IMR-90 (cell line): ENCODE measurements around the gene ITGAX. TPM values are rescaled to one million over a fixed set of nuclear protein-coding genes. Genes with fewer than 3 reads are reported as not detected.
"Not testable (repeated sequence)": the region's sequence is repeated elsewhere in the genome, so short reads cannot be mapped to it uniquely, and the experiment has no call there.

Experiments used
- ATAC-seq: fragments of 200-7000 bp; cut with Tn5 transposase; 2 replicates; pipeline ENCODE4 v1.9.1; 2020; ENCODE audit warnings: low read depth, mild to moderate bottlenecking, moderate library complexity
- BruUV-seq: library from RNA; stranded (reverse); fragments of 400-500 nt; replicated peaks from 2 replicates; lab custom pipeline; 2021; lab: Mats Ljungman, UMichigan
- CTCF ChIA-PET: fragments of 300-600 bp; formaldehyde crosslinking; extraction: SDS; loops from one replicate; lab custom pipeline; 2021; ENCODE audit warnings: antibody characterized with exemption; lab: Yijun Ruan, JAX
- POLR2A ChIA-PET: fragments of 300-600 bp; sonication (Branson Sonifier 250); formaldehyde crosslinking; loops from one replicate; lab custom pipeline; 2022; ENCODE audit warnings: antibody characterized with exemption; ENCODE audit not compliant: unreplicated experiment; lab: Charles Lee
- DNase-seq: peaks from one replicate; pipeline ENCODE4 v3.0.0; 2013
- H2AFZ ChIP-seq: replicated peaks from 2 replicates; pipeline ENCODE3; 2013; ENCODE audit warnings: low read length, mild to moderate bottlenecking; ENCODE audit not compliant: poor library complexity
- H2AK5ac ChIP-seq: 2 replicates; pipeline ENCODE4 v1.6.1; 2013; ENCODE audit warnings: low read depth, low read length, inconsistent platforms
- H2AK9ac ChIP-seq: replicated peaks from 2 replicates; pipeline ENCODE3; 2013; ENCODE audit warnings: mild to moderate bottlenecking, low read depth, low read length, moderate library complexity; ENCODE audit not compliant: poor library complexity
- H2BK120ac ChIP-seq: 2 replicates; pipeline ENCODE4 v1.6.1; 2013; ENCODE audit warnings: low read depth, low read length, inconsistent platforms
- H2BK15ac ChIP-seq: 3 replicates; pipeline ENCODE4 v1.6.1; 2013; ENCODE audit warnings: low read depth, low read length, inconsistent platforms
- H2BK20ac ChIP-seq: 2 replicates; pipeline ENCODE4 v1.6.1; 2013; ENCODE audit warnings: low read depth, mild to moderate bottlenecking, inconsistent platforms, low read length, moderate library complexity
- H2BK5ac ChIP-seq: 2 replicates; pipeline ENCODE4 v1.6.1; 2013; ENCODE audit warnings: mild to moderate bottlenecking, low read depth, low read length, inconsistent platforms; ENCODE audit not compliant: poor library complexity, severe bottlenecking
- H3K14ac ChIP-seq: replicated peaks from 2 replicates; pipeline ENCODE4 v1.6.1; 2013; ENCODE audit warnings: low read depth, low read length, inconsistent platforms
- H3K18ac ChIP-seq: 2 replicates; pipeline ENCODE4 v1.6.1; 2013; ENCODE audit warnings: low read depth, low read length, control low read depth
- H3K23ac ChIP-seq: 2 replicates; pipeline ENCODE4 v1.6.1; 2013; ENCODE audit warnings: low read depth, low read length, inconsistent platforms
- H3K27ac ChIP-seq: 2 replicates; pipeline ENCODE4 v1.5.1; 2013; ENCODE audit warnings: mild to moderate bottlenecking, control low read depth, low read length; ENCODE audit not compliant: insufficient read depth
- H3K27me3 ChIP-seq: 2 replicates; pipeline ENCODE4 v1.6.1; 2013; ENCODE audit warnings: low read length; ENCODE audit not compliant: control insufficient read depth, insufficient read depth
- H3K36me3 ChIP-seq: 2 replicates; pipeline ENCODE4 v1.6.1; 2013; ENCODE audit warnings: low read length, mixed read lengths; ENCODE audit not compliant: control insufficient read depth, insufficient read depth
- H3K4ac ChIP-seq: 2 replicates; pipeline ENCODE4 v1.6.1; 2013; ENCODE audit warnings: low read depth, low read length, inconsistent platforms
- H3K4me1 ChIP-seq: 2 replicates; pipeline ENCODE4 v1.6.1; 2013; ENCODE audit warnings: low read length, mixed read lengths; ENCODE audit not compliant: control insufficient read depth, insufficient read depth
- H3K4me2 ChIP-seq: 2 replicates; pipeline ENCODE4 v1.6.1; 2013; ENCODE audit warnings: low read depth, mild to moderate bottlenecking, control low read depth, low read length, moderate library complexity
- H3K4me3 ChIP-seq: 2 replicates; pipeline ENCODE4 v1.5.1; 2013; ENCODE audit warnings: low read depth, mild to moderate bottlenecking, control low read depth, low read length, moderate library complexity; ENCODE audit not compliant: insufficient read depth
- H3K56ac ChIP-seq: 2 replicates; pipeline ENCODE4 v1.6.1; 2013; ENCODE audit warnings: low read length, inconsistent platforms; ENCODE audit not compliant: insufficient read depth; ENCODE audit errors: extremely low read depth
- H3K79me1 ChIP-seq, 2 experiments: 2 replicates each; pipeline ENCODE4 v1.6.1; 2013; ENCODE audit warnings: low read length in 2 of 2, inconsistent platforms in 1 of 2, low read depth in 1 of 2
- H3K9ac ChIP-seq: 2 replicates; pipeline ENCODE4 v1.6.1; 2013; ENCODE audit warnings: low read depth, low read length, control low read depth
- H3K9me1 ChIP-seq: 2 replicates; pipeline ENCODE4 v1.6.1; 2013; ENCODE audit warnings: low read length, inconsistent platforms; ENCODE audit not compliant: insufficient read depth
- H3K9me3 ChIP-seq: 2 replicates; pipeline ENCODE4 v1.6.1; 2013; ENCODE audit warnings: low read length; ENCODE audit not compliant: control insufficient read depth, insufficient read depth
- H4K20me1 ChIP-seq: 2 replicates; pipeline ENCODE4 v1.6.1; 2013; ENCODE audit warnings: low read length, inconsistent platforms; ENCODE audit not compliant: insufficient read depth
- H4K5ac ChIP-seq: 2 replicates; pipeline ENCODE4 v1.6.1; 2013; ENCODE audit warnings: mild to moderate bottlenecking, low read depth, low read length, control low read depth
- H4K8ac ChIP-seq, 2 experiments: 2 replicates each; pipeline ENCODE4 v1.6.1; 2013; ENCODE audit warnings: low read depth in 2 of 2, low read length in 2 of 2, control low read depth in 1 of 2, inconsistent platforms in 1 of 2
- H4K91ac ChIP-seq: 2 replicates; pipeline ENCODE4 v1.6.1; 2013; ENCODE audit warnings: low read depth, low read length, inconsistent platforms; ENCODE audit not compliant: insufficient read depth
- WGBS, 2 experiments: methylation state at CpG; one replicate each; pipeline versions ENCODE4 v1.1.5 to v1.1.7; 2013; ENCODE audit warnings: missing lambda C conversion rate in 2 of 2; ENCODE audit not compliant: insufficient read length in 1 of 2; ENCODE audit errors: extremely low coverage in 2 of 2; 5-methylcytosine and 5-hydroxymethylcytosine counted together
- dilution Hi-C: fragments of 300-500 bp; cut with HindIII; formaldehyde crosslinking; loops from one replicate; pipeline ENCODE4 v1.14.3; 2018; ENCODE audit warnings: low sequenced_read_pairs; ENCODE audit not compliant: unreplicated experiment
- in situ Hi-C: fragments of 300-500 bp; cut with MboI; formaldehyde crosslinking; loops from 3 replicates; pipeline ENCODE4 v1.14.3; 2019; ENCODE audit warnings: low sequenced_read_pairs, inconsistent platforms, mixed read lengths
- intact Hi-C: fragments of 100-400 bp; cut with micrococcal nuclease; formaldehyde crosslinking; loops from 2 replicates; pipeline ENCODE4 v1.10.0; 2022
- polyA plus RNA-seq, 3 experiments: library from polyadenylated mRNA; depleted of rRNA; stranded (reverse); fragments of >200 nt; gene quantifications; 2 replicates each; pipeline ENCODE4 v1.2.3, GENCODE V29; 2012; ENCODE audit warnings: low replicate concordance in 1 of 3
- total RNA-seq: library from RNA; depleted of rRNA; stranded (reverse); fragments of >200 nt; gene quantifications from 2 replicates; pipeline ENCODE4 v1.2.3, GENCODE V29; 2012

Gene ITGAX
- total and polyA plus RNA-seq, 2 of the 4 experiments (the other 2 are of a cell fraction): 0.09 to 0.18 TPM

DNA sequence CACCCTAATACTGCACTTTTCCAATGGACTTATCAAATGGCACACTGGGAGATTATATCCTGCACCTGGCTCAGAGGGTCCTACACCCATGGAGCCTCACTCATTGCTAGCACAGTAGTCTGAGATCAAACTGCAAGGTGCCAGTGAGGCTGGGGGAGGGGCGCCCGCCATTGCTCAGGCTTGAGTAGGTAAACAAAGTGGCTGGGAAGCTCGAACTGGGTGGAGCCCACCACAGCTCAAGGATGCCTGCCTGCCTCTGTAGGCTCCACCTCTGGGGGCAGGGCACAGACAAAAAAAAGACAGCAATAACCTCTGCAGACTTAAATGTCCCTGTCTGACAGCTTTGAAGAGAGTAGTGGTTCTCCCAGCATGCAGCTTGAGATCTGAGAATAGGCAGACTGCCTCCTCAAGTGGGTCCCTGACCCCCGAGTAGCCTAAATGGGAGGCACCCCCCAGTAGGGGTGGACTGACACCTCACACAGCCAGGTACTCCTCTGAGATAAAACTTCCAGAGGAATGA is 16.8 kb upstream of the ITGAX start:
- H2AK9ac ChIP-seq, H2BK120ac ChIP-seq, H3K56ac ChIP-seq, H3K9me1 ChIP-seq, H3K9me3 ChIP-seq, H3K27me3 ChIP-seq, H3K36me3 ChIP-seq, DNase-seq, H3K9ac ChIP-seq, in situ Hi-C loops, BruUV-seq, H3K4me1 ChIP-seq, ATAC-seq, H3K23ac ChIP-seq, H3K4me2 ChIP-seq, H3K18ac ChIP-seq, H2AFZ ChIP-seq, H3K79me1 ChIP-seq, POLR2A ChIA-PET, H2BK5ac ChIP-seq, dilution Hi-C loops, H4K5ac ChIP-seq, H2AK5ac ChIP-seq, CTCF ChIA-PET, H2BK20ac ChIP-seq, H3K27ac ChIP-seq, H3K4me3 ChIP-seq, H3K4ac ChIP-seq, H3K14ac ChIP-seq, H2BK15ac ChIP-seq, intact Hi-C loops, H4K91ac ChIP-seq, H4K20me1 ChIP-seq, H4K8ac ChIP-seq: not testable (repeated sequence)
- no CpG with 5 or more reads among the region's 4 CpGs for WGBS, 2 experiments
